Measurements from ENCODE around the gene PRR33.

Gene PRR33

DNA sequence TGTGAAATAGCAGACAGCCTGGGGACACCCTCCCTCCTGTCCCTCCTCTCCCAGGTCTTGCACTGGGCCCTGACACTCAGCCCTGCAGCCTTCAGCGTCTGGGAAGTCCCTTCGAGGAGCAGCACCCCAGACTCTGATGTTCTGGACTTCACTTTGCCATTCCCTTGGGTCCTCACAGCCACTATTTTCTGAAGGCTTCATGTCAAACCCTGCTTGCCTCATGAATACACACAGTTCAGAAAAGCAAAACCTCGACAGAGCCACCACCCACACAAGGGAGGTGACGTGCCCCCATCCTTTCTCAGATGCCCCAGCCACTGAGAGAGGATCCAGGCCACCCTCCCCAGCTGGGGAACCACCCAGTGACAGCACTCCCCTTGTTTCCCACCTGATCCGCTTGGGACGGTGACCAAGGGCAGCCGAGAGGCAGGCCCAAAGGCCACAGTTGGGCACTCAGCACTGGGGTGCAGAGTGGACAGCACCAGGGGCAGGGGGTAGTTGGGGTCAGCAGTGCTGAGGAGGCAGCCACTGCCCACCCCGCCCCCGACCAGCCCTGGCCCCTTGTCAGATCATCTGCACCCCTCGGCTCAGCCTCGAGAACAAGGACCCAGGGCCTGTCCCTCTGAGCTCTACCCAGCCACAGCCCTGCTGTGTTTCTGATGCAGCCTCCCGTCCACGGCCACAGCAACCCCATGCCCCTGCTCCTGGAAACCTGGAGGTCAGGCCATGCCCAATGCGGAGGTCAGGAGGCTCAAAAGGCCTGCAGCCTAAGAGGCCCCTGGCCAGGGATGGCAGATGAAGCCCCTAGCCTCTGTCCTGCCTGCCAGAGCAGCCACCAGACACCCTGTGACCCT lies 24.7 kb upstream of the PRR33 start:
- no peak for DNase-seq

DNA sequence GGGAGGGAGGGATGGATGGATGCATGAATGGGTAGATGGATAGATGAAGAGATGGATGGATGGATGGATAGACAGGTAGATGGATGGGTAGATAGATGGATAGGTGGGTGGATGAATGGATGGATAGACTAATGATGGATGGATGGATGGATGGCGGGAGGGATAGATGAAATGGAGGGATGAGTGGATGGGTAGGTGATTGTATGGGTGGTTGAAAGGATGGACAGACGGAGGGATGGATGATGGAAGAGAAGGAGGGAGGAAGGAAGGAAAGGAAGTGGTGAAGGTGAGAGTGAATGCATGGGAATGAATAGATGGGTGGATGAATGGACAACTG lies 24.1 kb upstream of the PRR33 start:
- DNase-seq, result no peak

DNA sequence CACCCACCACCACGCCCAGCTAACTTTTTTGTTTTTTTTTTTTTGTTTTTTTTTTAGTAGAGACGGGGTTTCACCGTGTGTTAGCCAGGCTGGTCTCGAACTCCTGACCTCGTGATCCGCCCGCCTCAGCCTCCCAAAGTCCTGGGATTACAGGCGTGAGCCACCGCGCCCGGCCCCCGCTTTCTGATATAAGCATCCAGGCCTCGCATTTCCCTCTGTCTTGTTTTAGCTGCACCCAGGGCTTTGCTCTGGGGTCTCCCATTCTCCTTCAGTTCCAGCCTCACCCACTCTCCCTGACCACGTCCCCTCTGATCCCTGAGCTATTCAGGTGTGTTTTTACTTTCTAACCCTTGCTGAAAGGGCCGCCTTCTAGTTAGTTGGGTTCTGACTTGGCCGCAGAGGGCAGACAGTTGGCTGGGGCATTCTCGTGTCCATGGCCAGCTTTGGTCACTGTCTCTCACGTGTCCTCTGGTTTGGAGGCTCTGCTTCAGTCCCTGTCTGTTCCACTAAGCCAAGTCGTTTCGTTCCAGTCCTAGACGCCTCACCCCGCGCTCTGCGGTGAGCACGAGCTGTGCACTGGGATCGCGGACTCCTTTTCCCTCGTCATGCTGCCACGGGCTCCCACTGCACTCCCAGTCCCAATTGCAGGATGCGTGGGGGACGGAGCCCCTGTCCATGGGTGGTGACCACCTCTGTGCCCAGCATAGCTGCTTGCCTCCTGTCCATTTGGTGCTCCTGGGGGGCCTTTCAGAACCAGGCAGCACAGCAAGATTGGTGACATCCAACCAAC lies 21.8 kb upstream of the PRR33 start:
- no peak for DNase-seq

DNA sequence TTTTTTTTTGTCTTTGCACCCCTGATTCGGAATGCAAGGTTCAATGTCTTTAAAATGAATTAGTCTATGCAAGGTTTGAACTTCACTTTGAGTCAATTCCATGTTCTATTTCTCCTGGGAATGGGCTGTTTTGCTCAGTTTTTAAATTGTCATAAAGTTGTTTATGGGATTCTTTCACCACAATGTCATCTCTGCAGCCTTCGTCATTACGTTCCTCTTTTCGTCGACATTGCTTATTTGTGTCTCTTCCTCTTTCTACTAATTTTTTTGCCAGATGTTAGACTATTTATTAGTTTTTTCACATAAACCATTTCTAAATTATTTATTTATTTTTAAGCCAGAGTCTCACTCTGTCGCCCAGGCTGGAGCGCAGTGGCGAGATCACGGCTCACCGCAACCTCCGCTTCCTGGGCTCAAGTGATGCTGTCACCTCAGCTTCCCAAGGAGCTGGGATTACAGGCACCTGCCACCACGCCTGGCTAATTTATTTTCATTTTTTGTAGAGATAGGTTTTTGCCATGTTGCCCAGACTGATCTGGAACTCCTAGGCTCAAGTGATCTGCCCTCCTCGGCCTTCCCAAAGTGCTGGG lies 20.7 kb upstream of the PRR33 start:
- DNase-seq, result no peak

DNA sequence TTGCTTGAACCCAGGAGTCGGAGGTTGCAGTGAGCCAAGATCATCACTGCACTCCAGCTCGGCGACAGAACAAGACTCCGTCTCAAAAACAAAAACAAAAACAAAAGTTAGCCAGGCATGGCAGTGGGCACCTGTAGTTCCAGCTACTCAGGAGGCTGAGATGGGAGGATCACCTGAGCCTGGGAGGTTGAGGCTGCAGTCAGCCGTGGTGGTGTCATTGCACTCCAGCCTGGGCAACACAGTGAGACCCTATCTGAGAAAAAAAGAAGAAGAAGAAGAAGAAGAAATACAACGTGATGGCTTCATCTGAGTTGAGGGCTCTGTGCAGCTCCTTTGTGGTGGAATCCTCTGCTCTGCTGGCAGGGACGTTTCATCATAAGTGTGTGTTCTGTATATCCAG lies 17.8 kb upstream of the PRR33 start:
- no peak for DNase-seq

DNA sequence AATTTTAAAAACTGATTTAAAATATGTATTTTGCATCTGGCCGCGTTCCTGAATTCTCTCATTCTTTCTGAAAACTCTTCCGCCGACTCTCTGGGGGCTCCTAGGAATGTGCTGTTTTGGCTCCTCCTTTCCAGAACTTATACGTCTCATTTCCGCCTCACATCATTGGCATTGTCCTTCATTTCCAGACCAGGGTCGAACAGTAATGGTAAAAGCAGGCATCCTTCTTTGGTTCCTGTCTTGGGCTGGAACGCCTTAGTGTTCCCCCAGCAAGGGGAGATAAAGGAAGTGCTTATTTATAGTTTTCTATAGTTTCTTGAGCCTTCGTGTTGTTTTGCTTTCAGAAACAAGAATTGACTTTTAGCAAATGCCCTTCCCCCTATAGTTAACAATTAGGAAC lies 16.9 kb upstream of the PRR33 start:
- DNase-seq, result no peak

DNA sequence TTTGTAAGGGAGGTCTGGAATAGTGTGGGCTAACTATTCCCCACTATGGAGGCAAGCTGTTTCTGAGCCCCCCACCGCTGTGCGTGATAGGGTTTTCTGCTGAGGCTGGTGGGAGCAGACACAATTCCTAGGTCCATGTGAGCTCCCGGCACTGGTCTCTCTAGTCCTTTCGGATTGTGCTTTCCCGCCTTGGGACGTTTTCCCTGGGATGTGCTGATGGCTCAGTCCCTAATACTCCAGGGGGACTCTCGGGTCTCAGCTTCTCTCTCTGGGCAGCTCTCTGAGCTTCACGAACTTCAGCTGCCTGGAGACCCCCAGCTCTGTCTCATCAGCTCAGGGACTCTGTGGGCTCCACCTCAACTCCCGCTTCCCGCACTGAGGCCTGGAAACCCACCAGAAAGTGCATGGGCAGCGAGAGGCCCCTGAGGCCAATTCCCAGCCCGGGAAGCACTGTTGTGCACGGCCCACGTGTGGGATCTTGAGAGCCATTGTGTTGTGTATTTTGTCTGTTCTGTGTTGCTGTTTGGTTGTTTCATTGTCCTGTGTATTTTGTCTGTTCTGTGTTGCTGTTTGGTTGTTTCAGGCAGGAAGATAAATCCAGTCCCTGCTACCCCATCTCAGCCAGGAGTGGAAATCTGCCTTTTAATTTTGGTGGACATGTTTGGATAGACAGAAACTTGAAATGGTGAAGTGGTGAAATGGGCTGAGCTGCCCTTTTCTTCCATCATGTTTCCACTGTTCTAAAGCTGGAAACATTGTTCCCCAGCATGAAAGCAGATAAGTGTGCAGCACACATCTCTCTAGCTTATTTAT lies 15.1 kb upstream of the PRR33 start:
- DNase-seq, result no peak

DNA sequence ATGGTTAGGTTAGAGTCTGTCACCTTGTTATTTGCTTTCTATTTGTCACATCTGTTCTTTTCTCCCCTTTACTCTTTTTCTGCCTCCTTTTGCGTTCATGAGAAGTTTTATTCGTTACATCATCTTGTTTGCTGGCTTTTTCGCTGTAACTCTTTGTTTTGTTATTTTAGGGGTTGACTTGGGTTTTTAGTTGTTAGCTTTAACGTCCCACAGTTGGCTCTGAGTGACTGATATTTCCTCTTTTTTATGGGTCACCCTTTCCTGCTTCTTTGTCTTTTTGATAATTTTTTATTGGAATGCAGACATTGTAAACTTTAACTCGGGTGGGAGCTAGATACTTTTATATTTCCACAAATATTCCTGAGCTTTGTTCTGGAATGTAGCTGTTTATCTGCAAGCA lies 14.5 kb upstream of the PRR33 start:
- no peak for DNase-seq

DNA sequence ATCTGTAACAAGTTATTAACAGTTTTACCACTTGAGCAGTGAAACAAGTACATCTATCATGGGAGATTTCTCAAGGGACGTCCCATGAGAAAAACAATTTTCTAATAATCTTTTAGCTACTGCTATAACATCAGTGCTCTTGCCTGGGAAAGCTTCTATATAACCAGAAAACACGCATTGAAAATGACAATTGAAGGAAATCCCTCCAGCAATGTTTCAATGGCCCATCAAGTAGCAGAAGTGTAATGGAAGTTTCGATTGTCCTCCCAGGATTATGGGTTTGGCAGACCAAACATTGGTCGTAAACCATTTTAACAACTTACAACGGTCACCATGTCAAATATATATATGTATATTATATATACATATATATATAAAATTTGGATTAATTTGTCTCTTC lies 8.0 kb upstream of the PRR33 start:
- no peak for DNase-seq

DNA sequence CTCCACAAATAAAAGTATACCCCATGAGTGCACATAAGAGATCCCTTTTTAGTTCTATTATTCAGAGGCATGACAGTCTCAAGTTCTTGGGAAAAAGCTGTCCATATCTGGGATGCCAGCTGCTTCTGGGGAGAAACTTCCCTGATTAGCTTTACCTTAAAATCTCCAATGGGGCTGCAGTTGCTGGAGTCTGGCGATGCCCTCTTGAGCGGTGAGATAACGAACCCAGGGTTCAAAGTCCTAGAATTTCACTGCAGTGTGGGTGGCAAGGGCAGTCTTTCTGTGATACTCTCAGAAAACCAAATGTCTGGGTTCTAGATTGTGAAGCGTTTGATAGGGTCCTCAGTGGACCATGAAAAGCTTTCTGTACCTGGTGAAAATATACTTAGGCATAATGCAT lies 7.4 kb upstream of the PRR33 start:
- no peak for DNase-seq

DNA sequence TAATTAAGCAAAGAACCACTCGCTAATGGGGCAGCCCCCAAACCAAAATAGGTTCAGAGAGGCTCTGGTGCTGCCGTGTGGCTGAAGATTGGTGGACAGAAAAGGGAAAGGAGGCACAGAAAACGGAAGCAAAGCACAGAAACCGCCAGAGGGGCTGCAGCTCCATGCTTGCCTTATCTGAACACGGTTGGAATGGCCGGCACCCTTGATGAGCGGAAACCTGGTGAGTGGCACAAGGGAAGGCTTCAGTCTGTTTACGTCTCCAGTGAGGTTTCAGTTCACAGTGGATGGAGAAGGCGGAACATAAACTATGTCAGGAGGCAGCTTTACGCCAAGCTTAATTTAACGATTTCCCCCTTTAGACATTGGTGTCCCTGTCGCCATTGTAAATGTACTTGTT lies 5.2 kb upstream of the PRR33 start:
- no peak for DNase-seq

DNA sequence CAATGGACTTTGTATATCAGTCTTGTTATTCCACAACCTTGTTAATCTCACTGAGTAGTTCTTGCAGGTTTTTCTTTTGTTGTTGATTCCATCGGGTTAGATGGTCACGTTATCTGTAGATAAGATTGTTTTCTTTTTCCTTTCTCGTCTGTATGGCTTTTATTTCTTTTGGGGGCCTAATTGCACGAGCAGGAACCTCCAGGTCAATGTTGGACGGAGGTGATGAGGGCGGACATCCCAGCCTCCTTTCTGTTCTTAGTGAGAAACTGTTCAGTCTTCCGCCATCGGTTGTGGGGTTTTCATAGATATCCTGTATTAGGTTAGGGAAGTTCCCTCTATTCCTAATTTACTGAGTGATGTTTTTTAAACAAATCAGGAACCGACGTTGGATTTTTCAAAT lies 4.8 kb upstream of the PRR33 start:
- DNase-seq, result no peak

DNA sequence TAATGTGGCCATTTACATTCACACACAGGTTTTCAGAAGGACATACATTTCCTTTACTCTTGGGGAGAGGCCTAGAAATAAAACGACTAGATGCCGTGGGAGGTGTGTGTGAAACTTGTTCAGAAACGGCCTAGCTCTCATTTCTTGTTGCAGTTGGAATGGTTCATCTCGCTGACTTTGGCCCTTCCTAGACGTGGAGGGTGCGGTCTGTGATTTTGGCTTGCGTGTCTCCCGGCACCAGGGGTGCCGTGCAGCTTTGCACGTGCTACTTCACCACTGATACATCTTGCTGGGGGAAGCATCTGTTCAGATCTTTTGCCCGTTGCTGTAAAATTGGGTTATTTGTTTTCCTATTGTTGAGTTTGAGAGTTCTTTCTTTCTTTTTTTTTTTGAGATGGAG lies 3.1 kb upstream of the PRR33 start:
- DNase-seq, result no peak

DNA sequence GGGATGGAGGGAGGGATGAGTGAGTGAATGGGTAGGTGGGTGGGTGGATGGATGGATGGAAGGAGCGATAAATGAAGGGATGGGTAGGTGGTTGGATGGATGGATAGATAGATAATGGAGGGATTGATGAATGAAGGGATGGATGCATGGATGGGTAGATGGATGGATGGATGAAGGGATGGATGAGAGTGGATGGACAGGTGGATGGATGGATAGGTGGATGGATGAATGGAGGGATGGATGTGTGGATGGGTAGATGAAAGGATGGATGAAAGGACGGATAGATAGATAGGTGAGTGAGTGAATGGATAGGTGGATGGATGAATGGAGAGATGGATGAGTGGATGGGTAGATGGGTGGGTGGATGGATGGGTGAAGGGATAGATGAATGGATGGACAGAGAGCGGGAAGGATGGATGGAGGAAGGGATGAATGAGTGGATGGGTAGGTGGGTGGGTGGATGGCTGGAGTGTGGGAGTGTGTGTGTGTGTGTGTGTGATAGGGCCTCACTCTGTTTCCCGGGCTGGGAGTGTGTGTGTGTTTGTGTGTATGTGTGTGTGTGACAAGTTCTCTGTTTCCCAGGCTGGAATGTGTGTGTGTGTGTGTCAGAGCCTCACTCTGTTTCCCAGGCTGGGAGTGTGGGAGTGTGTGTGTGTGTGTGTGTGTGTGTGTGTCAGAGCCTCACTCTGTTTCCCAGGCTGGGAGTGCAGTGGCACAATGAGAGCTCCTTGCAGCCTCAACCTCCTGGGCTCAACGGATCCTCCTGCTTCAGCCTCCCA lies 2.1 kb upstream of the PRR33 start:
- DNase-seq, result no peak

DNA sequence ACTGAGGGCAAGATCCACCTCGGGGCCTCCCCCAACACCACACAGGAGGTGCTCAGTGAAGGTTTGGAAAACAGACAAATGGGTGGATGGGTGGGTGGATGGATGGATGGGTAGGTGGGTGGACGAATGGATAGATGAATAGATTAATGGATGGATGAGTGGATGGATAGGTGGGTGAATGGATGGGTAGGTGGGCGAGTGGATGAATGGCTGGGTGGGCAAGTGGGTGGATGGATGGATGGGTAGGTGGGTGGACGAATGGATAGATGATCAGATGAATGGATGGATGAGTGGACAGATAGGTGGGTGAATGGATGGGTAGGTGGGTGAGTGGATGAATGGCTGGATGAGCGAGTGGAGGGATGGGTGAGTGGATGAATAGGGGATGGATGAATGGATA lies 863 bp upstream of the PRR33 start:
- no peak for DNase-seq

DNA sequence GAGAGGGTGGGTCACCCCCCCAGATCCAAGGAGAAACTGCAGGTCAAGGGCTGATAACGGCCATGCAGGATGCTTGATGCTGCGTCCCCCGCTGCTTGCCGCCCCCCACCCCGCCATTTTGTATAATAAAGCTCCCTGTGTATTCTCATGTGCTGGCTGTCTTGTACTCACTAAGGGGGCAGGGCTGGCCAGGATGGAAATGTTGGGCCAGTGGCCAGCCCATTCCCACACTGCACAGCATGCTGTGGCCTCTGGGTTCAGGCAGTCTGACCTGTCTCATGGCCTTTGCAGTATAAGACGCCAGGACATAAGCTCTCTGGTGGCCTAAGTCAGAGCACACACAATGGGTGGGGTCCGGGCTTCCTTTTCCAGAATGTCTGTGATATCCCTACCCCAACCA lies 421 bp upstream of the PRR33 start:
- DNase-seq, result no peak

DNA sequence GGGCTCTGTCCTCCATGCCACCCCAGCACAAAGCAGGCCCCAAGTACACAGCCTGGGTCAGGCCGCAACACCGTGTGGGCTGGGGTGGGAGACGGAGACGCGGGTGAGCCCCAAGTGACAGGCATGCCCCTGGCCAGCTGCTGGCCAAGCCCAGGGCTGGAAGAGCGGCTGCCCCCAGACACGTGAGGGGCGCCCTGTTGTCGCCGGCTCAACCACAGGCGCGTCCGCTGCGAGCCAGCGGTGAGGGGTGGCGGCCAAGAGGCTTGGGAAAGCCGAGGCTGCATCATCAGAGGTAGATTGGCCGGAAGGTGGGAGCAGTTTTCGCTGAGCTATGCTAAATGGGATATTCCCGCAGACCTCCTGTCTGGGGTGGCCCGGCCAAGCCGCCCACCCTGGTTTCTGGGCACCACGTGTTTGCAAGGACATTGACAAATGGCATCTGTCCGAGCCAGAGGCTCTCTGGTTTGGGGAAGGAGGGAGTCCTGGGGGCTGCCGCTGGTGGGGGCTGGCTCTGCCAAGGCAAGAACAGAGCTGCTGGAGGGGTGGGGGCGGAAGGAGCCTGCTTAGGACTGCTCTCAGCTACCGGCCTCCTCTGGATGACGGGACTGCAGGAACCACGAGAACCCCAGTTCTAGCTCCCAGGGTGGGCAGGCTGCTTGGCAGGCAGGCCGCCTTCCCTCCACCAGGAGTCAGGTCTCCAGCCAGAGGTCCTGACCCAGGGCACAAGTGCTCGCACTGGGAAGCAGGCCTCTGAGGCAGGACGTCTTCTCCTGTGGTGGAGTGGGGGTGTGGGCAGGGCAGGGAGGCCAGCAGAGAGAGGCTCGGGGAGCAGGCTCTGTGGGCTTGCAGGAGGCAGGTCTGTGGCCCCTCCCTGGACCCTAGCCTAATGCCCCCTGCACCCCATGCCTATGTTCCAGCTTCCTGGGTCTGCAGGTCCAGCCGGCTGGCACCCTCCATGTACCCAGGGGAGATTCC lies 552 bp downstream of the PRR33 start:
- DNase-seq, result no peak

DNA sequence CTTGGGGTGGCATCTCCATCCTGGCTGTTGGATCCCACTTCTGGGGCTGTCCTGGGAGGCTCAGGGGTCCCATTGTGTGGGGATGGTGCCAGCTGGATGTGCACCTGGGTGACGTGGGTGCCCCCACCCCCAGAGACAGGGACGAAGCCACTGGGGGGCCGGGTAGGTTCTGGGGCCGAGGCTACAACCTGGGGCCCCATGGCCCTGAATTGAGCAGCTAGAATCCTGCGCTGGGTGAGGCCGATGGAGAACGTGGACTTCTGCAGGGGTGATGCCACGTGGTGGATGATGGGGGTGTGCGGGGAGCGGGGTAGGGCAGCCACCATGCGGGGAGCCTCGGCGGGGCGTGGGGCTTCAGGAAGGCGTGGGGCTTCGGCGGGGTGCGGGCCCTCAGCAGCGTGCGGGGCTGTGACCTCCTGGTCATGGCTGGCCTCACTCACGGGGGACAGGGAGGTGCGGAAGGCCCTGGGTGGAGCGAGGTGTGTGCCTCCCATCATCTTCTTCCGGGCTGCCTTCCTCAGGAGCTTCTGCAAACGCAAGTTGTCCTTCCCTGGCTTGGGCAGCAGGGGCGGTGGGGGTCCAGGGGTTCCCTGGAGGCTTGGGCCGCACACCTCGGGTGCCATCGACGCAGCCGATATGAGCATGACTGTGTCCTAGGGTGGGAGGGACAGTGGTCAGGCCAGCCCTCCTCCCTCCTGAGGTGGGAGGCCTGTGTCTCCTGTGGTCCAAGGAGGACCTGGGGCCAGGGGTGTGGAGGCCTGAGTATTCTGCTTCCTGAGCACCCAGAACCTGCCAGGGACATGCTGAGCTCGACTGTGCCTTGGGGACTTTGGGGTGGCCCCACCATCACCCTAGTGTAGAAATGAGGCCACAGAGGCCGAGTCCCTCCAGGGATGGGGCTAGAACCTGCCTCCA lies 1.5 kb downstream of the PRR33 start:
- no peak for DNase-seq

DNA sequence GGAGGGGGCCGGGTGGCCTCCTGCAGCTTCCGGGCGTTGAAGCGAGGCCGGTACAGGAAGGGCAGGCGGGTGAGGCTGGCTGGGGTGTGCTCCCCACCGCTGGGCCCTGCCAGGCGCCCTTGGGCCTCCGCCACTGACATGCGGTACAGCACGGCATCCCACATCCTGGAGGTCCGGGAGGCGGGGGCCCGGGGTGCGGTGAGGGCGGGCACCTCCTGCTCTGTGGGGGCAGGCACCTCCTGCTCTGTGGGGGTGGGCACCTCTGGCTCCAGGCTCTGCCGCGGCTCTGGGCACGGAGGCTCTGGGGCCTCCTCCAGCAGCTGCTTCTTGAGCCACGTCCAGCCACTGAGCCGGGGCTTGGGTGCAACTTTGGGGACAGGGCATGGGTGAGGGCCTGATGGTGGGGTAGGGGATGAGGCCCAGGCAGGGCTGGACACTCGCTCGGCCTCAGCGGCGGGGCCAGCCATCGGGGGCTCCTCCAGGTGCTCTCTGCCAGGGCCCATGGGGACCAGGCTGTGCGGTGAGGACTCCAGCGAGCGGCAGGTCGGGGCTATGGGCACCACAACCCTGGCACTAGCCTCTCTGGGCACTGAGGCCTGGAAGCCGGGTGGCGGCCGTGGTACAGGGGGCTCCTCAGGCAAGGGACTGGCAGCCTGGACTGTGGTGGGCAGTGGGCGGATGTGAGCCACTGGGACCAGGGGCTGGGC lies 2.3 kb downstream of the PRR33 start:
- DNase-seq, result no peak

Data from NCI-H226 (cell line).